SH-SY5Y (cell line): ENCODE measurements around the gene PPP1R9B.

Source experiments
- GATA2 ChIP-seq: IDR thresholded peaks from 2 replicates; pipeline ENCODE4 v1.6.1; 2011; ENCODE audit warnings: mild to moderate bottlenecking, low read depth, low read length
- GATA3 ChIP-seq: IDR thresholded peaks from 2 replicates; pipeline ENCODE4 v1.6.1; 2011; ENCODE audit warnings: low read depth, mild to moderate bottlenecking, low read length, moderate library complexity

- TF ChIP-seq GATA2 (no peak), GATA3 (no peak)
These were observed 13.4 kb downstream of the PPP1R9B start for GRCh38 chr17:50137042-50137441.
